ENCODE measurements around the gene EML5. TPM values are rescaled to one million over a fixed set of nuclear protein-coding genes. Genes with fewer than 3 reads are reported as not detected.

EML5 gene
- total and polyA plus RNA-seq, 2 of the 13 experiments (the other 11 are each of a cell fraction or from before 2014, with no cell fraction given) = 0.11 TPM; not detected in 1

GRCh38 chr14:88792473-88793258 lies at the start of gene EML5 (continued):
- TF ChIP-seq BCL3 (CRISPR knock-in tag; IDR thresholded peaks at IDR 0.05) (no peak), ZSCAN29 (CRISPR knock-in tag; conservative IDR thresholded peaks at IDR 0.05) (no peak), ZNF816 (CRISPR knock-in tag; IDR thresholded peaks at IDR 0.05; ENCODE audit: borderline replicate concordance) (no peak), ZNF841 (CRISPR knock-in tag; IDR thresholded peaks at IDR 0.05; ENCODE audit: borderline replicate concordance) (no peak), ZMAT5 (CRISPR knock-in tag; IDR thresholded peaks at IDR 0.05; ENCODE audit: borderline replicate concordance, low read depth) (no peak), ZNF251 (CRISPR knock-in tag; IDR thresholded peaks at IDR 0.05) (no peak), ATRX (CRISPR knock-in tag; IDR thresholded peaks at IDR 0.05; ENCODE audit: borderline replicate concordance) (no peak), CHD2 (IDR thresholded peaks at IDR 0.05; ENCODE audit: low read depth, low read length) (no peak), RFXANK (CRISPR knock-in tag; IDR thresholded peaks at IDR 0.05) (no peak), GABPA (IDR thresholded peaks at IDR 0.05; ENCODE audit: low read depth, low read length) (no peak), GABPA (CRISPR knock-in tag; IDR thresholded peaks at IDR 0.05; ENCODE audit: low read depth) (no peak), KMT2B (CRISPR knock-in tag; IDR thresholded peaks at IDR 0.05) (no peak), NFE2 (CRISPR knock-in tag; IDR thresholded peaks at IDR 0.05) (no peak), IRF9 (CRISPR knock-in tag; IDR thresholded peaks at IDR 0.05; ENCODE audit: borderline replicate concordance) (0 out of 2 replicates have a peak, but pooled peaks have one; percentile 18), ZNF724P (CRISPR knock-in tag; IDR thresholded peaks at IDR 0.05; ENCODE audit: borderline replicate concordance) (no peak), SAFB2 (CRISPR knock-in tag; IDR thresholded peaks at IDR 0.05; ENCODE audit: borderline replicate concordance, low read depth) (no peak), ZNF800 (CRISPR knock-in tag; IDR thresholded peaks at IDR 0.05) (peak; percentile 51; the same call in 1 of the 2 replicates), ZNF678 (CRISPR knock-in tag; IDR thresholded peaks at IDR 0.05) (no peak), TFDP2 (CRISPR knock-in tag; IDR thresholded peaks at IDR 0.05) (no peak), TCF12 (IDR thresholded peaks at IDR 0.05) (no peak), TCF12 (CRISPR knock-in tag; IDR thresholded peaks at IDR 0.05) (peak; percentile 48; the same call in 1 of the 2 replicates), MZF1 (CRISPR knock-in tag; IDR thresholded peaks at IDR 0.05; ENCODE audit: borderline replicate concordance) (no peak), ZBTB1 (CRISPR knock-in tag; IDR thresholded peaks at IDR 0.05; ENCODE audit: borderline replicate concordance) (no peak), TGIF2 (CRISPR knock-in tag; IDR thresholded peaks at IDR 0.05) (no peak), PLSCR1 (CRISPR knock-in tag; IDR thresholded peaks at IDR 0.05; ENCODE audit: borderline replicate concordance) (no peak)
